OCI-LY7 (cell line): ENCODE results near the gene FBXO47.

Experiments
- CTCF ChIP-seq: fragments of 200-600 bp; sonication (generic); conservative IDR thresholded peaks from 2 replicates; pipeline ENCODE4 v1.5.1; 2014; ENCODE audit warnings: mild to moderate bottlenecking, antibody characterized with exemption, low read length, moderate library complexity, mixed read lengths
- EZH2phosphoT487 ChIP-seq: fragments of 200-600 bp; sonication (generic); IDR thresholded peaks from 2 replicates; pipeline ENCODE4 v1.6.1; 2018; ENCODE audit warnings: low read depth, borderline replicate concordance, mild to moderate bottlenecking, mixed run types, antibody characterized with exemption, low read length, moderate library complexity, mixed read lengths

- TF ChIP-seq CTCF: no peak
- TF ChIP-seq EZH2phosphoT487: no peak
Observed at GRCh38 chr17:38892083-38892482, 75.1 kb downstream of the FBXO47 start.
